Mesothelial cell of epicardium (in vitro differentiated cells): Measurements from ENCODE around the gene GRID2. TPM values are rescaled to one million over a fixed set of nuclear protein-coding genes. Genes with fewer than 3 reads are reported as not detected.

Experiments used
- DNase-seq, 2 experiments: peaks; one replicate each; pipeline ENCODE4 v3.0.0; 2021; ENCODE audit warnings: low spot score in 2 of 2; ENCODE audit not compliant: unreplicated experiment in 2 of 2
- H3K27ac Mint-ChIP-seq: 2 replicates; pipeline ENCODE4 v1.8.0; 2021; ENCODE audit warnings: mixed read lengths
- H3K27me3 Mint-ChIP-seq: 2 replicates; pipeline ENCODE4 v1.8.0; 2021; ENCODE audit warnings: low read depth, mixed read lengths
- H3K36me3 Mint-ChIP-seq: 2 replicates; pipeline ENCODE4 v1.8.0; 2021; ENCODE audit warnings: mixed read lengths
- H3K4me1 Mint-ChIP-seq: 2 replicates; pipeline ENCODE4 v1.8.0; 2021; ENCODE audit warnings: mixed read lengths
- H3K4me3 Mint-ChIP-seq: 2 replicates; pipeline ENCODE4 v1.8.0; 2021; ENCODE audit warnings: mild to moderate bottlenecking, moderate library complexity, mixed read lengths
- H3K9me3 Mint-ChIP-seq: 2 replicates; pipeline ENCODE4 v1.8.0; 2021; ENCODE audit warnings: mixed read lengths
- total RNA-seq: library from RNA; stranded (reverse); gene quantifications from 3 replicates; pipeline ENCODE4 v1.2.1, GENCODE V29; 2021
- TF ChIP-seq, protein P1 (sequence below): fragments of 200-600 bp; sonication (generic); IDR thresholded peaks from one replicate; pipeline ENCODE4 v1.5.0; 2021; ENCODE audit warnings: antibody characterized with exemption; ENCODE audit not compliant: unreplicated experiment

The GRID2 gene
- total RNA-seq, 1 donor from 2014 or later: 3.1 TPM

DNA sequence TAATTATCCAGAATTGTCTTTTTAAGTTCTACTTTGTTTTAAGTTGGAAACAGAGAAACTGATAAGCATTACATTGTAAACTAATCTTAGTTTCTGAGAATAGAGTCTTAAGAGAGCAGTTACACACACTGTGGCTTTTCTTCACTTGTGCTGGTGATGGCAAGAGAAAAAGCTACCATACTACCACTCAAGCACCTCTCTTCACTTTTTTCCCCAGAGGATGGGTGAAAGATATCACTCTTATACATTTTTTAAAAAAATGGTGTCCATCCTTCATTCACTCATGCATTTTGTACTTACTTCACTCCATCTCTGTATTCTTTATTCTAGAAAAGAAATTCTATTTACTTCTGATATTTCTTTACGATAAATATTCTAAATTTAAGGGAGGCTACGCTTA is 42.5 kb upstream of the GRID2 start:
- TF ChIP-seq, protein P1, sequence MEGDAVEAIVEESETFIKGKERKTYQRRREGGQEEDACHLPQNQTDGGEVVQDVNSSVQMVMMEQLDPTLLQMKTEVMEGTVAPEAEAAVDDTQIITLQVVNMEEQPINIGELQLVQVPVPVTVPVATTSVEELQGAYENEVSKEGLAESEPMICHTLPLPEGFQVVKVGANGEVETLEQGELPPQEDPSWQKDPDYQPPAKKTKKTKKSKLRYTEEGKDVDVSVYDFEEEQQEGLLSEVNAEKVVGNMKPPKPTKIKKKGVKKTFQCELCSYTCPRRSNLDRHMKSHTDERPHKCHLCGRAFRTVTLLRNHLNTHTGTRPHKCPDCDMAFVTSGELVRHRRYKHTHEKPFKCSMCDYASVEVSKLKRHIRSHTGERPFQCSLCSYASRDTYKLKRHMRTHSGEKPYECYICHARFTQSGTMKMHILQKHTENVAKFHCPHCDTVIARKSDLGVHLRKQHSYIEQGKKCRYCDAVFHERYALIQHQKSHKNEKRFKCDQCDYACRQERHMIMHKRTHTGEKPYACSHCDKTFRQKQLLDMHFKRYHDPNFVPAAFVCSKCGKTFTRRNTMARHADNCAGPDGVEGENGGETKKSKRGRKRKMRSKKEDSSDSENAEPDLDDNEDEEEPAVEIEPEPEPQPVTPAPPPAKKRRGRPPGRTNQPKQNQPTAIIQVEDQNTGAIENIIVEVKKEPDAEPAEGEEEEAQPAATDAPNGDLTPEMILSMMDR: no peak
- Mint-ChIP-seq H3K4me3 (no peak overlapping the region), H3K9me3 (peaks cover 18% of the 10 kb centered on the region), H3K27me3 (no peaks in the 10 kb centered on the region), H3K4me1 (peaks cover 3% of the 10 kb centered on the region), H3K27ac (no peak overlapping the region), H3K36me3 (no peaks in the 10 kb centered on the region)
- no peak for DNase-seq

DNA sequence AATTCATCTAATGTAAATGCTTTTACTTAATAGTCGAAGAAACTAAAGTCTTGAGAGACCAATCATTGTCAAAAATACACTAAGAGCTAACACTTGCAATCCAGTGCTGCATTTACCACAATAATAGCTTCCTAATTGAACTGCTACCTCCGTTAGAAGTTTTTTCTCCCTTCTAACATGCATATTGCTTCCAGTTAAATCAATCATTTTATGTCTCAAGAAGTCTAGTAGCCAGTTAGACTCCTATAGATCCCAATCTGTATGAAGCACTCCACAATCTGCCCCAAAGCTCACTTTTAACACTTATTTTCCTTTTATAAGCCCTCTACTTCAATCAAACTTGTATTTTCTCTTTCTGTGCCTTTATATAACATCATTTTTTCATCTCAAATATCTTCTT is 41.4 kb upstream of the GRID2 start:
- Mint-ChIP-seq H3K36me3 (no peaks in the 10 kb centered on the region), H3K4me1 (peaks cover 7% of the 10 kb centered on the region), H3K27ac (no peak overlapping the region), H3K4me3 (no peak overlapping the region), H3K27me3 (no peaks in the 10 kb centered on the region), H3K9me3 (peaks cover 14% of the 10 kb centered on the region)
- TF ChIP-seq, protein P1: no peak
- DNase-seq: no peak

DNA sequence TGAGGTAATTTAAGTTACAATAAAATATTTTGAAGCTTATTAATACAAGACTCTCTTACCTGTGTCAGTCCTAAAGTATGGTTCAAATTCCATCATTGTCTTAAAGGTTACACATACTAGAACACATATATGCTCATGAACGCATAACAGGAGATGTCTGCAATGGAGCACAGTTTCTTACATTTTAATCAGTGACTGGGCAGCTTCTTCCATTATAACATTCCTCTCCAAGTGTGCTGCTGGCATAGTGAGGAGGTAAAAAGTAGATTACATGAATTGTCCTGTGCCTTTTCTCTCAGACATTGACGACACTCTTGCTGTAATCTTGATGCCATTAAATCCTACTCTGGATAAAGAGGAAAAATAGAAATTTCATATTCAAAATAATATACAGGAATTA is 40.8 kb upstream of the GRID2 start:
- H3K4me3 Mint-ChIP-seq: no peak overlapping the region
- H3K9me3 Mint-ChIP-seq: peaks cover 10% of the 10 kb centered on the region
- TF ChIP-seq, protein P1: no peak
- H3K27ac Mint-ChIP-seq: no peak overlapping the region
- no peaks in the 10 kb centered on the region for H3K27me3 Mint-ChIP-seq
- no peaks in the 10 kb centered on the region for H3K36me3 Mint-ChIP-seq
- H3K4me1 Mint-ChIP-seq: peaks cover 7% of the 10 kb centered on the region
- no peak for DNase-seq

DNA sequence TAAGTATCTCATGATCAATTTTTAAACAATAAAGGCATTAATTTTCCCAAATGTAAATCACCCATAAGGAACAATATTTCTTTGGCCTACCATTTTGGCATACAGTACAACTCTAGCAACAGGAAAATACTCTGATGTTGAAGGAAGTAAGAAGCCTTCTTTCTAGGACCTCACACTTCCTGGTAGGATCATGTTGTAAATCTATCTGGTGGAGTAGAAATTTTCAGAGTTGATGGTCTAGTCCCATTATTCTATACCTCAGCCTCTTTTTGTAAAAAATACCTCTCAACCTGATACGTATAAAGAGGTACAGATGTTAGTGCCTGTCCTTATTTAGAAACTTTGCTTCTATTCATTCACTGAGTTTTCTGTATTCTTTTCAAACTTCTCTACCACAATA is 40.2 kb upstream of the GRID2 start:
- Mint-ChIP-seq H3K4me1 (peaks cover 7% of the 10 kb centered on the region), H3K27ac (no peak overlapping the region), H3K27me3 (no peaks in the 10 kb centered on the region), H3K9me3 (peaks cover 5% of the 10 kb centered on the region), H3K36me3 (no peaks in the 10 kb centered on the region), H3K4me3 (no peak overlapping the region)
- DNase-seq: no peak
- TF ChIP-seq, protein P1: no peak

DNA sequence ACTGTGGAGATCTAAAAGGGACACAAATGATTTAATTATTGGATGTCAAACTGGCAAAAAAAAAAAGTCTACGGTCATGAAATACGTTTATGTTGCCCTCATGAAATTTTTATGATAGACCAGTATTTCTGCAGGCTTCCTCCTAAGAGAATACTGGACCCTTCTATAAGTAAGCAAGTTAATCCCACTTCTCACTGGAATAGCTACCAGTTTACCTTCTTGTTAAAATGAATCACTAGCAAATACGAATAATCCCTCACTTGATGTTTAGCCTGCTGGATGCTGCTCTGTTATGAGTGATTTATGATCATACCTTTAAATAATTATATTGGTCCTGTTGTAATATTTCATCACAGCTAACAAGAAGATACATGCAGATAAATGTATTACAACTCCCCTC is 39.6 kb upstream of the GRID2 start:
- no peak overlapping the region for H3K27ac Mint-ChIP-seq
- H3K4me1 Mint-ChIP-seq: peaks cover 7% of the 10 kb centered on the region
- no peak overlapping the region for H3K4me3 Mint-ChIP-seq
- H3K9me3 Mint-ChIP-seq: peaks cover 4% of the 10 kb centered on the region
- H3K36me3 Mint-ChIP-seq: no peaks in the 10 kb centered on the region
- no peaks in the 10 kb centered on the region for H3K27me3 Mint-ChIP-seq
- no peak for DNase-seq
- TF ChIP-seq, protein P1: no peak

DNA sequence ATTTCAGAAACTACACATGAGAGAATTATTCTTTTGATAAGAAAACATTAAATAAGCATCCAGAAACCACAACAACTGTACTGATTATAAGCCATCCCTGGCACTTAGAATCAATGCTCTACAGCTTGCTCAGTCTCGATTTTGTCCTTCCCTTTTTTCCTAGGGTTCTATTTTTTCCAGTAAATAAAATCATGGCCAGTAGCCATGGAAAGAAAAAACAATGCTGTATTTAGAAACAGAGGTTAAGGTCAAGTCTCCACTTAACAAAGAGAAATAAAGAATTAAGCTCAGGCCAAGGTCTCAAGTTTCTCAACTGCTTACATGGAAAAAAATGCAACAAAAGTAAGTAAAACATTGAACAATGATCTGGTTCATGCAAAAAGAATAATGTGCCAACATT is 38.7 kb upstream of the GRID2 start:
- Mint-ChIP-seq H3K27ac (no peak overlapping the region), H3K9me3 (no peaks in the 10 kb centered on the region), H3K4me1 (peaks cover 7% of the 10 kb centered on the region), H3K27me3 (no peaks in the 10 kb centered on the region), H3K4me3 (no peak overlapping the region), H3K36me3 (no peaks in the 10 kb centered on the region)
- TF ChIP-seq, protein P1: no peak
- DNase-seq: no peak
